Erythroblast (primary cell): ENCODE results near the gene DTX1.

Experiments used
- GATA1 ChIP-seq: IDR thresholded peaks from 2 replicates; pipeline ENCODE4 v1.6.1; 2011; ENCODE audit warnings: low read depth, mild to moderate bottlenecking, control low read depth, low read length, moderate library complexity
- POLR2A ChIP-seq: IDR thresholded peaks from 2 replicates; pipeline ENCODE4 v1.6.1; 2011; ENCODE audit warnings: mild to moderate bottlenecking, low read length

DNA sequence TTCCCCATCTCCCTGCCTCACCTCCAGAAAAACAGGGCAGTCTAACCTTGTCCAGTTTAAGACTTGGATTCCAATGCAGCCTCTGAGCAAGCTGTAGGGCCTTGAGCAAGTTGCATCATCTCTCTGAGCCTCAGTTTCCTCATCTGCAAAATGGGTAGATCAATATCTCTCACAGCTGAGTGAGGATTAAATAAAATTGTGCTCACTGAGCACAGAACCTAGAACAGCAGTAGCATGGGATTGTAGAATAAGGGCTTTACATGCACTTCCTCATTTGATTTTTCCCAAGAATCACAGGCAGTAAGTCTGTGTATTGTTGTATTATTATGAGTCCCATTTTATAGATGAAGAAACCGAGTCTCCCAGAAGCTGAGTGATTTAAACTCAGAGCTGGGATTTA, 2.0 kb downstream of the DTX1 start:
- TF ChIP-seq POLR2A (no peak), GATA1 (no peak)
